ENCODE measurements around the gene ENTHD1.

DNA sequence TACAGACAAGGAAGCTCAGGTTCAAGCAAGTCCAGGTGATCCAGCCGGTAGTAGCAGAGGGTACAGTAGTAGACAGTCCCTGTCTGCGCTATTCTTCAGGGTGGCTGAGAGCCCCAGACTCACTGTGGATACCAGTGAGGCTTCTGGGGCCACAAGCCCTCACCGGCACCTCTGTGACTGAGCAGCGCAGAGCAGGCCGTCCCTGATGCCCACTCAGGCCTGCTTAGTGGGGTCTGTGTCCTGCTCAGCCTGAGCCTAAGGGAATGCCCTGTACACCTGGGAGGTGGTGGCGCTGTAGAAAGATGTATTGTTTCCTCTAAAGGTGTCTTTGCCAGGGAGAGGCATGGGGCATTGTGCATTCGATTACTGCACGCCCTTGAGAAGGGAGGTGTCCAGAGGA is 179.2 kb downstream of the ENTHD1 start:
- TF ChIP-seq, protein P1, sequence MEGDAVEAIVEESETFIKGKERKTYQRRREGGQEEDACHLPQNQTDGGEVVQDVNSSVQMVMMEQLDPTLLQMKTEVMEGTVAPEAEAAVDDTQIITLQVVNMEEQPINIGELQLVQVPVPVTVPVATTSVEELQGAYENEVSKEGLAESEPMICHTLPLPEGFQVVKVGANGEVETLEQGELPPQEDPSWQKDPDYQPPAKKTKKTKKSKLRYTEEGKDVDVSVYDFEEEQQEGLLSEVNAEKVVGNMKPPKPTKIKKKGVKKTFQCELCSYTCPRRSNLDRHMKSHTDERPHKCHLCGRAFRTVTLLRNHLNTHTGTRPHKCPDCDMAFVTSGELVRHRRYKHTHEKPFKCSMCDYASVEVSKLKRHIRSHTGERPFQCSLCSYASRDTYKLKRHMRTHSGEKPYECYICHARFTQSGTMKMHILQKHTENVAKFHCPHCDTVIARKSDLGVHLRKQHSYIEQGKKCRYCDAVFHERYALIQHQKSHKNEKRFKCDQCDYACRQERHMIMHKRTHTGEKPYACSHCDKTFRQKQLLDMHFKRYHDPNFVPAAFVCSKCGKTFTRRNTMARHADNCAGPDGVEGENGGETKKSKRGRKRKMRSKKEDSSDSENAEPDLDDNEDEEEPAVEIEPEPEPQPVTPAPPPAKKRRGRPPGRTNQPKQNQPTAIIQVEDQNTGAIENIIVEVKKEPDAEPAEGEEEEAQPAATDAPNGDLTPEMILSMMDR (IDR thresholded peaks at IDR 0.05; ENCODE audit: poor library complexity, severe bottlenecking) = no peak
- TF ChIP-seq MXI1 (conservative IDR thresholded peaks at IDR 0.05; ENCODE audit: poor library complexity, severe bottlenecking) (no peak), EP300 (conservative IDR thresholded peaks at IDR 0.05; ENCODE audit: poor library complexity, severe bottlenecking) (no peak), EZH2 (IDR thresholded peaks at IDR 0.05; ENCODE audit: borderline replicate concordance, insufficient read depth, low read length, poor library complexity, severe bottlenecking) (no peak), POLR2AphosphoS5 (IDR thresholded peaks at IDR 0.05) (no peak), TAF1 (IDR thresholded peaks at IDR 0.05; ENCODE audit: low read depth) (no peak)
- TF ChIP-seq, protein P2, sequence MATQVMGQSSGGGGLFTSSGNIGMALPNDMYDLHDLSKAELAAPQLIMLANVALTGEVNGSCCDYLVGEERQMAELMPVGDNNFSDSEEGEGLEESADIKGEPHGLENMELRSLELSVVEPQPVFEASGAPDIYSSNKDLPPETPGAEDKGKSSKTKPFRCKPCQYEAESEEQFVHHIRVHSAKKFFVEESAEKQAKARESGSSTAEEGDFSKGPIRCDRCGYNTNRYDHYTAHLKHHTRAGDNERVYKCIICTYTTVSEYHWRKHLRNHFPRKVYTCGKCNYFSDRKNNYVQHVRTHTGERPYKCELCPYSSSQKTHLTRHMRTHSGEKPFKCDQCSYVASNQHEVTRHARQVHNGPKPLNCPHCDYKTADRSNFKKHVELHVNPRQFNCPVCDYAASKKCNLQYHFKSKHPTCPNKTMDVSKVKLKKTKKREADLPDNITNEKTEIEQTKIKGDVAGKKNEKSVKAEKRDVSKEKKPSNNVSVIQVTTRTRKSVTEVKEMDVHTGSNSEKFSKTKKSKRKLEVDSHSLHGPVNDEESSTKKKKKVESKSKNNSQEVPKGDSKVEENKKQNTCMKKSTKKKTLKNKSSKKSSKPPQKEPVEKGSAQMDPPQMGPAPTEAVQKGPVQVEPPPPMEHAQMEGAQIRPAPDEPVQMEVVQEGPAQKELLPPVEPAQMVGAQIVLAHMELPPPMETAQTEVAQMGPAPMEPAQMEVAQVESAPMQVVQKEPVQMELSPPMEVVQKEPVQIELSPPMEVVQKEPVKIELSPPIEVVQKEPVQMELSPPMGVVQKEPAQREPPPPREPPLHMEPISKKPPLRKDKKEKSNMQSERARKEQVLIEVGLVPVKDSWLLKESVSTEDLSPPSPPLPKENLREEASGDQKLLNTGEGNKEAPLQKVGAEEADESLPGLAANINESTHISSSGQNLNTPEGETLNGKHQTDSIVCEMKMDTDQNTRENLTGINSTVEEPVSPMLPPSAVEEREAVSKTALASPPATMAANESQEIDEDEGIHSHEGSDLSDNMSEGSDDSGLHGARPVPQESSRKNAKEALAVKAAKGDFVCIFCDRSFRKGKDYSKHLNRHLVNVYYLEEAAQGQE (IDR thresholded peaks at IDR 0.05; ENCODE audit: borderline replicate concordance) = no peak
